ENCODE measurements around the gene CA6. TPM values are rescaled to one million over a fixed set of nuclear protein-coding genes. Genes with fewer than 3 reads are reported as not detected.
A peak's percentile ranks its signal among the peaks of the same experiment; 100 is the strongest.
"Not testable (repeated sequence)": the region's sequence is repeated elsewhere in the genome, so short reads cannot be mapped to it uniquely, and the experiment has no call there.

Gene CA6
- total RNA-seq, 1 experiment from 2014 or later: 0.26 TPM

- DNase-seq (ENCODE audit: low read depth, low spot score); in situ Hi-C loops (cut with HindIII; ENCODE audit: low pct_unique_long_range_greater_than_20kb, low sequenced_read_pairs): not testable (repeated sequence)
Observed at GRCh38 chr1:8917536-8917935, 28.1 kb upstream of the CA6 start.

DNA sequence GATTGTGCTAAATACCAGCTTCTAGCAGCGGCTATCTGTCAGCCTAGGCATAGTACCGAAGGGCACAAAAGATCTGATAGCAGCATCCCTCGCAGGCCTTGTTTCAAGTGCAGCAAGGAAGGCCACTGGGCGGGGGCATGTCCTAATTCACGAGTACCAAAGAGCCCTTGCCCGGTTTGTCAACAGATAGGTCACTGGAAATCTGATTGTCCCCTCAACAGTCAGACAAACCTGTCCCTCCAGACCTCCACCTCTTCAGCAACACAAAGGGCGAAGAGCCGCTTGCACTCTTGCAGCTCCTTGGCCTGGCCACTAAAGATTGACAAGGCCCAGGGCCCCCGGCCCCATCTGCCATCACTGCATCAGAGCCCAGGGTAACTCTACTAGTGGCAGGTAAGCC is 22.7 kb upstream of the CA6 start:
- DNase-seq (ENCODE audit: low read depth, low spot score): no peak
- in situ Hi-C loops (cut with HindIII; ENCODE audit: low pct_unique_long_range_greater_than_20kb, low sequenced_read_pairs): no loop called here

DNA sequence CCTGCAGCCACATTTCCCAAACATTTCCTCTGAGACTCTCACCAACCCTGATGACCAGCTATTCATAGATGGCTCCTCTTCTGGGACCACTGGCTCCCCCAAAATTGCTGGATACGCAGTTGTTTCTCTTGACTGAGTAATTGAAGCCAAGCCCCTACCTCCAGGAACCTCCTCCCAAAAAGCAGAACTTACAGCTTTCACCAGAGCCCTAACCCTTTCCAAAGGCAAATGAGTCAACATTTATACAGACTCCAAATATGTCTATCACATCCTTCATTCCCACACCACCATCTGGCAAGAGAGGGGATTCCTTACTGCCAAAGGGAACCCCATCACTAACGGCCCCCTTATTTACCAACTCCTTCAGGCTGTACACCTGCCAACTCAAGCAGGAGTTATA is 20.3 kb upstream of the CA6 start:
- no peak for DNase-seq (ENCODE audit: low read depth, low spot score)

GRCh38 chr1:8925960-8926359 is 19.7 kb upstream of the CA6 start:
- DNase-seq (ENCODE audit: low read depth, low spot score): no peak
- in situ Hi-C loops (cut with HindIII; ENCODE audit: low pct_unique_long_range_greater_than_20kb, low sequenced_read_pairs): no loop called here

More for the DNA sequence above, 20.3 kb upstream of the CA6 start:
- in situ Hi-C loops (cut with HindIII; ENCODE audit: low pct_unique_long_range_greater_than_20kb, low sequenced_read_pairs): no loop called here

DNA sequence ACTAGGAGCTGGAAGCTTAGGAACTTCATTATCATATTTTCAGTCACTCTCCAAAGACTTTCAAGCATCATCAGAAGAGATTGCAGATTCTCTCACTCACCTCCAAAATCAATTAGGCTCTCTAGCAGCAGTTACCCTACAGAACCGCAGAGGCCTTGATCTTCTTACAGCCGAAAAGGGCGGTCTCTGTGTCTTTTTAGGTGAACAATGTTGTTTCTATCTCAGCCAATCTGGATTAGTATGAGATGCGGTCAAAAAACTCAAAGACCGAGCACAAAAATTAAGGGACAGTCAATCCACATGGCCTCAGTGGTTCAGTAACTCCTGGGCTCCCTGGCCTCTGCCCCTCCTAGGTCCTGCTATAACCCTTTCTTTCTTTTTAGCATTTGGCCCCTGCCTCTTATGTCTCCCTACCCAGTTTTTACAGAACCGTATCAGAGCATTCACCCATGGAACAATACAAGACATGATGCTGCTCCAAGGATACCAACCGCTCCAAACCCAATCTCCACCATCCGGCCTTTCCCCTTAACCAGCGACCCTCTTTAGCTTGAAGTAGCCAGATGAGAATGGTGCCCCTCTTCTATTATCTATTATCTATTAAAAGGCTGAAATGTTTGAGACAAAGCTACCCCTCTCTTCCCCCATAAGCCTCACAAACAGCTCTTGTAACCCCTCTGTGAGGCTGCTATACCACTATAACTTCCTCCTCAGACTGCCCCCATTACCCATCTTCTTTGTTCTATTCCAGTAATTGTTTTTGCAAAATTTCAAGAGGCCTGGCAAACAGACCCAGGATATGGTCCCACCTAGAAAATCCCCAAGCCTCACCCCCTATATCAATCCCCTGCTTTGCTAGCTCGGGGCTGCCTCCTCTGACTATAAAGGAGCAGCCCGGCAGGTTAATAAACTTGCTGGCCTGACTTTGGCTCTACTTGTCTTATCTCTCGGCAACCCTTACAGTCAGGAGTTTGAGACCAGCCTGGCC is 18.7 kb upstream of the CA6 start:
- no peak for DNase-seq (ENCODE audit: low read depth, low spot score)
- in situ Hi-C loops (cut with HindIII; ENCODE audit: low pct_unique_long_range_greater_than_20kb, low sequenced_read_pairs): no loop called here

DNA sequence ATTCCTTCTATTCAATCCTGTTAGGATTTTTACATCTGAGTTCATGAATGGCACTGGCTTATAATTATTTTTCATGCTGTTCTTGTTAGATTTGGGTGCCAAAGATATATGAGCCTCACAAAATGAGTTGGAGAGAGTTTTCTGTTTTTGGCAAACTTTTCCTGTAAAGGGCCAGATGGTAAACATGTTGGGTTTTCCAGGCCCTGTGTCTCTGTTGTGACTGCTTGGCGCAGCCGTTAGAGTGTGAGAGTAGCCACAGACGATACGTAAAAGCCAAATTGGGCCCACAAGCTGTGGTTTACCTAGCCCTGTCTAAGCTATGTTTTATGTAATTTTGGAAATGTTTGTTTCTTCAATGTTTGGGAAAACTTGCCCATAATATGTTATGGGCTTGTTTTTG is 15.6 kb upstream of the CA6 start:
- in situ Hi-C loops (cut with HindIII; ENCODE audit: low pct_unique_long_range_greater_than_20kb, low sequenced_read_pairs): no loop called here
- DNase-seq (ENCODE audit: low read depth, low spot score): no peak

DNA sequence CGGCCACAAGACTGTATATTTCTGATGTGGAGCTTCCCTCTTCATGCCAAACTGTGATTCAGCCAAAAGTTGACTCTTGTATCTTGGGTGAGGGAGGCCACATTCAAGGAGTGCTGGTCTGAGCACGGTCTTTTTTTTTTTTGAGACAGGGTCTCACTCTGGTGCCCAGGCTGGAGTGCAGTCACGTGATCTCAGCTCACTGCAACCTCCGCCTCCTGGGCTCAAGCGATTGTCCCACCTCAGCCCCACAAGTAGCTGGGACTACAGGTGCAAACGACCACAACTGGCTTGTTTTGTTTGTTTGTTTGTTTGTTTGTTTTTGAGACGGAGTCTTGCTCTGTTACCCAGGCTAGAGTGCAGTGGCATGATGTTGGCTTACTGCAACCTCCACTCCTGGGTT is 8.6 kb upstream of the CA6 start:
- in situ Hi-C loops (cut with HindIII; ENCODE audit: low pct_unique_long_range_greater_than_20kb, low sequenced_read_pairs); DNase-seq (ENCODE audit: low read depth, low spot score): not testable (repeated sequence)

GRCh38 chr1:8937701-8938100 is 8.0 kb upstream of the CA6 start:
- DNase-seq (ENCODE audit: low read depth, low spot score): peak; percentile 34
- in situ Hi-C loops (cut with HindIII; ENCODE audit: low pct_unique_long_range_greater_than_20kb, low sequenced_read_pairs): no loop called here

GRCh38 chr1:8938232-8938999 is 7.3 kb upstream of the CA6 start:
- in situ Hi-C loops (cut with HindIII; ENCODE audit: low pct_unique_long_range_greater_than_20kb, low sequenced_read_pairs): no loop called here
- no peak for DNase-seq (ENCODE audit: low read depth, low spot score)

DNA sequence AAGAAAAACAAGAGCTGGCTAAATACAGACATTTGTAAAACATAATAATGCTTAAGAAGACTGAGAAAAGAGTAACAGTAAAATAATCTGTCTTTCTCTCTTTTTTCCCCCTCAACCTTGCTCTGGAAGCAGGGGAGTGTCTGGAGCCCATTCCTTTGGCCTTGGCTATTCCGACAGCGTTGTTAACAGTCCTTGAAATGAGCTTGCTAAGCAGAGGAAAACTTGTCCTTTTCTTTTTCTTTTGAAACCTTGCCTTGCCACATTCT is 6.7 kb upstream of the CA6 start:
- in situ Hi-C loops (cut with HindIII; ENCODE audit: low pct_unique_long_range_greater_than_20kb, low sequenced_read_pairs): no loop called here

GRCh38 chr1:8939362-8939995 is 6.2 kb upstream of the CA6 start:
- no peak for DNase-seq (ENCODE audit: low read depth, low spot score)
- in situ Hi-C loops (cut with HindIII; ENCODE audit: low pct_unique_long_range_greater_than_20kb, low sequenced_read_pairs): no loop called here

More for the DNA sequence above, 6.7 kb upstream of the CA6 start:
- no peak for DNase-seq (ENCODE audit: low read depth, low spot score)

- DNase-seq (ENCODE audit: low read depth, low spot score): peak; percentile 78
- in situ Hi-C loops (cut with HindIII; ENCODE audit: low pct_unique_long_range_greater_than_20kb, low sequenced_read_pairs): no loop called here
Observed at GRCh38 chr1:8941906-8942305, 3.8 kb upstream of the CA6 start.

GRCh38 chr1:8943498-8944405 is 1.9 kb upstream of the CA6 start:
- in situ Hi-C loops (cut with HindIII; ENCODE audit: low pct_unique_long_range_greater_than_20kb, low sequenced_read_pairs): no loop called here
- no peak for DNase-seq (ENCODE audit: low read depth, low spot score)

DNA sequence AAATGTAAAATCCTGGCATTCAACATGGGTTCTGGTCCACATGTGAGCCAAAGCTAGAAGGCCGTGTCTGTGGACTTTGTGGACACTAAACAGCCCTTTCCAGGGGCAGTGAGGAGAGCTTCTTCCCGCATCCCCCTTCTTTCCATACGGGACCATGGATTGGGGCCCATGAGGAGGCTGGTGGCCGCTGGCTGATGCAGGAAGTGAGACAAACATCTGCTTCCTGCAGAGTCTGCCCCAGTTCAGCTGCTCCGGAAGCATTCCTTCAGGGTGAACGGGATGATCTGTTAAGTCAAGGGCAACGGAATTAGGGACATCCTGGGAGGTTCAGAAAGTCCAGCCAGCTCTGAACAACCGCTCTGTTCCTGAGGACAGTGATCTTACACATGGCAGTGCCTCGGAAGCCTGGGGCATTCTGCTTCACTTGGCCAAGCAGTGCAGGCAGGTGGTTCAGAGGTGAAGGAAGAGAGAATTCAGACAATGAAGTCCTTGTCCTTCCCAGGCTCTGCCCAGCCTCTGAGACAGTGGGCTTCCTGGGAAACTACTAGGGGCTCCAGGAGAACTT is 1.5 kb downstream of the CA6 start:
- in situ Hi-C loops (cut with HindIII; ENCODE audit: low pct_unique_long_range_greater_than_20kb, low sequenced_read_pairs): no loop called here
- peak; percentile 88 for DNase-seq (ENCODE audit: low read depth, low spot score)

DNA sequence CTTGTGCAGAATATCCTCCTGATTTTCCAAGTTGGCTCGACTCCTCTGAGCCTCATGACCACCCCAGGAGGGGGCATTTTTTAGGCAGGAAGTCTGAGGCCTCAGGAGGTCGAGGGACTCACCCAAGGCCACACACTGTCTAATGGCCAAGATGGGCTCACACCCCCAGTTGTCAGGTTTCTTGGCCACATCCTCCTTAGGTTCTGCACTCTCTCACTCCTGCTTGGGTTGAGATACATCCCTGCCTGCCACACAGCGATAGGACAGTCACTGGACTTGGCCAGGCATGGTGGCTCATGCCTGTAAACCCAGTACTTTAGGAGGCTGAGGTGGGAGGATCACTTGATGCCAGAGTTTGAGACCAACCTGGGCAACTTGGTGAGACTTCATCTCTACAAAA is 4.6 kb downstream of the CA6 start:
- in situ Hi-C loops (cut with HindIII; ENCODE audit: low pct_unique_long_range_greater_than_20kb, low sequenced_read_pairs): no loop called here
- no peak for DNase-seq (ENCODE audit: low read depth, low spot score)

DNA sequence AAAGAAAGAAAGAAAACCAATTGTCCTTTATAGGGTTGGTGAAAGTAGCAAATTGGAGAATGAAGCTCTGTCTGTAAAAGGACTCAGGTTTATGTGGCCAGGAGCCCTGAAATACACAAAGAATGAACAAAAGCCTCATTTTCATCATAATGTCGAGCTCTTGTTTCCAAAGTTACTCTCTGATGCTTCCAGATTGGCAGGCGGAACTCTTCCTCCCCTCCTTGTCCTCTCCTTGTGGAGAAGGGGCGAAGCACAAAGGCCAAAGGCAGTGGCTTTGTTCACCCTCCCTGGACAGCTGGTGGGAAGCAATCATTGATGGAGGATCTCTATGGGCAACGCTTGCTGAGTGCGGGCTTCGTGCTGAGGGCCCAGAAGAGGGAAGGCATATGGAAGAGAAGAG is 5.6 kb downstream of the CA6 start:
- in situ Hi-C loops (cut with HindIII; ENCODE audit: low pct_unique_long_range_greater_than_20kb, low sequenced_read_pairs): no loop called here

GRCh38 chr1:8955406-8955805 is 9.7 kb downstream of the CA6 start:
- in situ Hi-C loops (cut with HindIII; ENCODE audit: low pct_unique_long_range_greater_than_20kb, low sequenced_read_pairs): no loop called here
- DNase-seq (ENCODE audit: low read depth, low spot score): no peak

More for the DNA sequence above, 5.6 kb downstream of the CA6 start:
- DNase-seq (ENCODE audit: low read depth, low spot score): peak; percentile 23

Measured in SK-MEL-5 (cell line).